HCT116 (cell line): Measurements from ENCODE around the gene TPPP2. TPM values are rescaled to one million over a fixed set of nuclear protein-coding genes. Genes with fewer than 3 reads are reported as not detected.
A peak's percentile ranks its signal among the peaks of the same experiment; 100 is the strongest.
"Not testable (repeated sequence)": the region's sequence is repeated elsewhere in the genome, so short reads cannot be mapped to it uniquely, and the experiment has no call there.

Source experiments
- ATAC-seq: fragments of 200-7000 bp; cut with Tn5 transposase; 2 replicates; pipeline ENCODE4 v1.9.1; 2020; ENCODE audit warnings: mild to moderate bottlenecking, moderate library complexity
- BruUV-seq: library from RNA; stranded (reverse); fragments of 400-500 nt; replicated peaks from 2 replicates; lab custom pipeline; 2021; lab: Mats Ljungman, UMichigan
- CTCF ChIA-PET: fragments of 300-600 bp; sonication (Branson Sonifier 250); formaldehyde crosslinking; loops from one replicate; lab custom pipeline; 2021; ENCODE audit warnings: antibody characterized with exemption; lab: Charles Lee
- POLR2A ChIA-PET: fragments of 300-600, 350-600 bp; sonication (Branson Sonifier 250); formaldehyde crosslinking; loops from one replicate; lab custom pipeline; 2021; ENCODE audit warnings: antibody characterized with exemption; lab: Charles Lee
- RAD21 ChIA-PET, 2 experiments: fragments of 300-600 bp; sonication (Branson Sonifier 250); formaldehyde crosslinking; loops; one replicate each; lab custom pipeline; 2023; ENCODE audit warnings: low total read pairs in 2 of 2; ENCODE audit not compliant: uncharacterized antibody in 2 of 2, unreplicated experiment in 2 of 2, low non-redundant PET in 1 of 2; lab: Charles Lee
- DNase-seq: peaks from one replicate; pipeline ENCODE4 v3.0.0-alpha.2; 2010; ENCODE audit warnings: low read depth, low spot score
- H2AFZ ChIP-seq: fragments of 200-600 bp; shearing (Covaris generic), sonication (generic); 2 replicates; pipeline ENCODE4 v1.6.1; 2017; ENCODE audit warnings: low read depth, mixed run types, mixed read lengths, antibody characterized with exemption, low read length; ENCODE audit not compliant: poor library complexity, severe bottlenecking
- H3K27ac ChIP-seq: 2 replicates; pipeline ENCODE4 v1.5.1; 2012; ENCODE audit warnings: low read depth, low read length
- H3K27me3 ChIP-seq: fragments of 200-600 bp; sonication (generic); 2 replicates; pipeline ENCODE4 v1.6.1; 2016; ENCODE audit warnings: mixed run types, low read length, mixed read lengths; ENCODE audit not compliant: insufficient read depth
- H3K36me3 ChIP-seq, 2 experiments: fragments of 200-500 bp in 1 of 2; fragments of 200-600 bp in 1 of 2; sonication (Bioruptor generic) in 1 of 2; sonication (generic) in 1 of 2; 2 replicates each; pipeline versions ENCODE4 v1.5.1 to v1.6.1; 2014 to 2016; ENCODE audit warnings: low read length in 2 of 2, inconsistent platforms in 1 of 2, mixed read lengths in 1 of 2, mixed run types in 1 of 2; ENCODE audit not compliant: insufficient read depth in 2 of 2, control insufficient read depth in 1 of 2
- H3K4me1 ChIP-seq, 2 experiments: fragments of 200-600 bp in 1 of 2; sonication (generic) in 1 of 2; 2 replicates each; pipeline versions ENCODE4 v1.5.1 to v1.6.1; 2012 to 2017; ENCODE audit warnings: low read length in 2 of 2, inconsistent platforms in 1 of 2, mild to moderate bottlenecking in 1 of 2, mixed read lengths in 1 of 2, mixed run types in 1 of 2, moderate library complexity in 1 of 2; ENCODE audit not compliant: insufficient read depth in 2 of 2, control insufficient read depth in 1 of 2
- H3K4me2 ChIP-seq: fragments of 200-600 bp; sonication (generic); 2 replicates; pipeline ENCODE4 v1.6.1; 2017; ENCODE audit warnings: mixed run types, low read length, mixed read lengths
- H3K4me3 ChIP-seq, 2 experiments: fragments of 200-600 bp in 1 of 2; sonication (generic) in 1 of 2; replicated peaks in 1 of 2; 2 replicates each; pipeline ENCODE4 v1.5.1; 2011 to 2016; ENCODE audit warnings: low read length in 2 of 2, control low read depth in 1 of 2, low read depth in 1 of 2, mild to moderate bottlenecking in 1 of 2, mixed read lengths in 1 of 2, mixed run types in 1 of 2
- H3K79me2 ChIP-seq: fragments of 200-600 bp; sonication (generic); 2 replicates; pipeline ENCODE4 v1.6.1; 2017; ENCODE audit warnings: mild to moderate bottlenecking, mixed run types, low read length, moderate library complexity, mixed read lengths; ENCODE audit not compliant: insufficient read depth
- H3K9ac ChIP-seq: fragments of 200-600 bp; sonication (generic); 2 replicates; pipeline ENCODE4 v1.6.1; 2016; ENCODE audit warnings: low read length, mixed read lengths
- H3K9me2 ChIP-seq: fragments of 200-600 bp; sonication (generic), shearing (Covaris generic); 2 replicates; pipeline ENCODE4 v1.6.1; 2017; ENCODE audit warnings: mixed run types, mild to moderate bottlenecking, moderate library complexity; ENCODE audit not compliant: insufficient read depth
- H3K9me3 ChIP-seq, 2 experiments: fragments of 200-500 bp in 1 of 2; fragments of 200-600 bp in 1 of 2; sonication (Bioruptor generic) in 1 of 2; sonication (generic) in 1 of 2; 2 replicates each; pipeline ENCODE4 v1.6.1; 2014 to 2017; ENCODE audit warnings: low read length in 2 of 2, mixed read lengths in 2 of 2, inconsistent platforms in 1 of 2, low read depth in 1 of 2, mild to moderate bottlenecking in 1 of 2, mixed run types in 1 of 2, moderate library complexity in 1 of 2; ENCODE audit not compliant: control insufficient read depth in 1 of 2, insufficient read depth in 1 of 2
- H4K20me1 ChIP-seq: fragments of 200-600 bp; sonication (generic), shearing (Covaris generic); 2 replicates; pipeline ENCODE4 v1.6.1; 2017; ENCODE audit warnings: mixed run types, mild to moderate bottlenecking, moderate library complexity; ENCODE audit not compliant: insufficient read depth
- CEBPB ChIP-seq: IDR thresholded peaks from 2 replicates; pipeline ENCODE4 v1.6.1; 2012; ENCODE audit warnings: low read depth
- EZH2 ChIP-seq: fragments of 200-600 bp; sonication (generic); IDR thresholded peaks from 2 replicates; pipeline ENCODE4 v1.6.1; 2017; ENCODE audit warnings: antibody characterized with exemption, mixed run types
- POLR2AphosphoS5 ChIP-seq: IDR thresholded peaks from 2 replicates; pipeline ENCODE4 v1.6.1; 2011; ENCODE audit warnings: mild to moderate bottlenecking, low read depth, low read length, moderate library complexity
- YY1 ChIP-seq: IDR thresholded peaks from 2 replicates; pipeline ENCODE4 v1.6.1; 2011; ENCODE audit warnings: low read length, low read depth, moderate library complexity, mild to moderate bottlenecking; ENCODE audit not compliant: insufficient replicate concordance; ENCODE audit errors: extremely low read depth
- ZFX ChIP-seq: fragments of 450-650 bp; IDR thresholded peaks from 2 replicates; pipeline ENCODE4 v1.6.1; 2017
- intact Hi-C: fragments of 100-400 bp; cut with micrococcal nuclease; formaldehyde crosslinking; loops from 2 replicates; pipeline ENCODE4 v1.10.0; 2022
- total RNA-seq: library from RNA; stranded (reverse); gene quantifications from one replicate; pipeline ENCODE4 v1.2.1, GENCODE V29; 2021; ENCODE audit not compliant: unreplicated experiment
- TF ChIP-seq, protein P1 (sequence below), 3 experiments: fragments of 200-600 bp in 1 of 3; sonication (generic) in 1 of 3; IDR thresholded peaks in 2 of 3; conservative IDR thresholded peaks in 1 of 3; 2 replicates each; pipeline ENCODE4 v1.5.1; 2012 to 2017; ENCODE audit warnings: low read depth in 2 of 3, low read length in 2 of 3, antibody characterized with exemption in 1 of 3, borderline replicate concordance in 1 of 3, control low read depth in 1 of 3, mild to moderate bottlenecking in 1 of 3, mixed read lengths in 1 of 3, mixed run types in 1 of 3, moderate library complexity in 1 of 3; ENCODE audit not compliant: insufficient read depth in 1 of 3
- TF ChIP-seq, protein P2 (sequence below): IDR thresholded peaks from 2 replicates; pipeline ENCODE4 v1.6.1; 2011; ENCODE audit warnings: mild to moderate bottlenecking, low read length, moderate library complexity; ENCODE audit not compliant: insufficient replicate concordance; ENCODE audit errors: extremely low read depth

TPPP2 gene
- total RNA-seq, 1 experiment from 2014 or later: not detected

DNA sequence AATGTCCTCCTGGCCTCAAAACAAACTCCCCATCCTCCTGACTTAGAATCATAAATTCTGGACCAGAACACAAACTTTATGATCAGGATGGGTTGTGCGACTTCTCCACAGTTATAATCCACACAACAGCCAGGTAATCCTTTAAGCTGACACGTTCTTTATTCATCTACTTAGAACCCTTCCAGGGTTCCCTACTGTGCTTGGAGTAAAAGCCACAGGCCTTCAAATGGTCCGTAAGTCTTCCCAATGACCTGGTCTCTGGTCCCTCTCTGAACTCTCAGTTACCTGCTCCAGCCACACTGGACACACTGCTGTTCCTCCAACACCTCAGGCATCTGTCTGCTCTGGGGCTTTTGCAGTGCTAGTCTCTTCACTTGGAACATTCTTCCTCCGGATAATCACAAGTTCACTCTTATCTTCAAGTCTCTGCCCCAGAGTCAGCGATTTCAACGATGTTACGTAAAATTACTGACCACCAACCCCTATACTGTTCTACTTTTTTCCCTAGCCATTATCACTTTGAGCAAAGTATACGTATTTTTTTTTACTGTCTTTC is 10.4 kb downstream of the TPPP2 start:
- no peak overlapping the region for H2AFZ ChIP-seq
- H3K36me3 ChIP-seq: no peaks in the 10 kb centered on the region
- no peaks in the 10 kb centered on the region for H3K9me2 ChIP-seq
- no peak overlapping the region for H3K27ac ChIP-seq
- no peak overlapping the region for H3K9ac ChIP-seq
- no peak for DNase-seq
- no peak overlapping the region for H3K4me3 ChIP-seq
- TF ChIP-seq, protein P1, sequence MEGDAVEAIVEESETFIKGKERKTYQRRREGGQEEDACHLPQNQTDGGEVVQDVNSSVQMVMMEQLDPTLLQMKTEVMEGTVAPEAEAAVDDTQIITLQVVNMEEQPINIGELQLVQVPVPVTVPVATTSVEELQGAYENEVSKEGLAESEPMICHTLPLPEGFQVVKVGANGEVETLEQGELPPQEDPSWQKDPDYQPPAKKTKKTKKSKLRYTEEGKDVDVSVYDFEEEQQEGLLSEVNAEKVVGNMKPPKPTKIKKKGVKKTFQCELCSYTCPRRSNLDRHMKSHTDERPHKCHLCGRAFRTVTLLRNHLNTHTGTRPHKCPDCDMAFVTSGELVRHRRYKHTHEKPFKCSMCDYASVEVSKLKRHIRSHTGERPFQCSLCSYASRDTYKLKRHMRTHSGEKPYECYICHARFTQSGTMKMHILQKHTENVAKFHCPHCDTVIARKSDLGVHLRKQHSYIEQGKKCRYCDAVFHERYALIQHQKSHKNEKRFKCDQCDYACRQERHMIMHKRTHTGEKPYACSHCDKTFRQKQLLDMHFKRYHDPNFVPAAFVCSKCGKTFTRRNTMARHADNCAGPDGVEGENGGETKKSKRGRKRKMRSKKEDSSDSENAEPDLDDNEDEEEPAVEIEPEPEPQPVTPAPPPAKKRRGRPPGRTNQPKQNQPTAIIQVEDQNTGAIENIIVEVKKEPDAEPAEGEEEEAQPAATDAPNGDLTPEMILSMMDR (IDR thresholded peaks at IDR 0.05 in 2 of 3, conservative IDR thresholded peaks at IDR 0.05 in 1 of 3; ENCODE audit: borderline replicate concordance in 1 of 3, insufficient read depth in 1 of 3, low read depth in 2 of 3, low read length in 2 of 3): no peak
- TF ChIP-seq POLR2AphosphoS5 (no peak), EZH2 (no peak), ZFX (0 out of 2 replicates have a peak, but pooled peaks have one; percentile 0), CEBPB (no peak), YY1 (no peak)
- TF ChIP-seq, protein P2, sequence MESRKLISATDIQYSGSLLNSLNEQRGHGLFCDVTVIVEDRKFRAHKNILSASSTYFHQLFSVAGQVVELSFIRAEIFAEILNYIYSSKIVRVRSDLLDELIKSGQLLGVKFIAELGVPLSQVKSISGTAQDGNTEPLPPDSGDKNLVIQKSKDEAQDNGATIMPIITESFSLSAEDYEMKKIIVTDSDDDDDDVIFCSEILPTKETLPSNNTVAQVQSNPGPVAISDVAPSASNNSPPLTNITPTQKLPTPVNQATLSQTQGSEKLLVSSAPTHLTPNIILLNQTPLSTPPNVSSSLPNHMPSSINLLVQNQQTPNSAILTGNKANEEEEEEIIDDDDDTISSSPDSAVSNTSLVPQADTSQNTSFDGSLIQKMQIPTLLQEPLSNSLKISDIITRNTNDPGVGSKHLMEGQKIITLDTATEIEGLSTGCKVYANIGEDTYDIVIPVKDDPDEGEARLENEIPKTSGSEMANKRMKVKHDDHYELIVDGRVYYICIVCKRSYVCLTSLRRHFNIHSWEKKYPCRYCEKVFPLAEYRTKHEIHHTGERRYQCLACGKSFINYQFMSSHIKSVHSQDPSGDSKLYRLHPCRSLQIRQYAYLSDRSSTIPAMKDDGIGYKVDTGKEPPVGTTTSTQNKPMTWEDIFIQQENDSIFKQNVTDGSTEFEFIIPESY: no peak
- intact Hi-C loops: loop anchor here (1.0 kb wide), 3 partner anchors 26 to 343 kb away; no protein-coding TSS in a partner anchor
- ChIA-PET POLR2A (interaction anchor here (1.8 kb wide), 1 partner anchor 26 kb away, joined by 6 read pairs; no protein-coding TSS in a partner anchor), CTCF (interaction anchor here (0.6 to 5.4 kb wide), 17 partner anchors 8 to 357 kb away, joined by 3 to 148 read pairs (median 4); no protein-coding TSS in a partner anchor), RAD21 (interaction anchor here (0.6 to 2.2 kb wide), 4 partner anchors 26 to 64 kb away, joined by 3 to 30 read pairs (median 14); no protein-coding TSS in a partner anchor)
- H3K4me1 ChIP-seq: peaks cover 0 to 7% of the 10 kb centered on the region in 2 experiments; a peak in 1 of 4 replicates
- no peak overlapping the region for H3K4me2 ChIP-seq
- no TSS peak for BruUV-seq
- H3K9me3 ChIP-seq: no peaks in the 10 kb centered on the region
- H3K27me3 ChIP-seq: no peaks in the 10 kb centered on the region
- H4K20me1 ChIP-seq: no peaks in the 10 kb centered on the region
- no peaks in the 10 kb centered on the region for H3K79me2 ChIP-seq
- 0 out of 2 replicates have a peak, but pooled peaks have one; percentile 6 for ATAC-seq

DNA sequence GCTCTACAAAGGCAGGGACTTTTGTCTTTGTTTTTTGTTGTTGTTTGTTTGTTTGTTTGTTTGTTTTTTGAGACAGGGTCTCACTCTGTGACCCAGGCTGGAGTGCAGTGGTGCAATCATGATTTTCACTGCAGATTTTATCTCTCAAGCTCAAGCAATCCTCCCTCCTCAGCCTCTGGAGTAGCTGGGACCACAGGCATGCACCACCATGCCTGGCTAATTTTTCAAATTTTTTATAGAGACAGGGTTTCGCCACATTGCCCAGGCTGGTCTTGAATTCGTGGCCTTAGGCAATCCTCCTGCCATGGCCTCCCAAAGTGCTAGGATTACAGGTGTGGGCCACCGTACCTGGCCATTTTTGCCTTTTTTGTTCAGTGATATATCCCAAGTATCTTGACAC is 10.9 kb downstream of the TPPP2 start:
- DNase-seq, H3K79me2 ChIP-seq, ATAC-seq, H4K20me1 ChIP-seq, H3K4me3 ChIP-seq, H3K9ac ChIP-seq, H3K4me2 ChIP-seq, H3K27ac ChIP-seq, H3K9me2 ChIP-seq, H2AFZ ChIP-seq, BruUV-seq, H3K27me3 ChIP-seq, H3K9me3 ChIP-seq, H3K4me1 ChIP-seq, H3K36me3 ChIP-seq: not testable (repeated sequence)
- intact Hi-C loops: loop anchor here (1.0 kb wide), 3 partner anchors 27 to 344 kb away; no protein-coding TSS in a partner anchor
- POLR2A ChIA-PET: interaction anchor here (1.8 kb wide), 1 partner anchor 26 kb away, joined by 6 read pairs; no protein-coding TSS in a partner anchor
- RAD21 ChIA-PET: interaction anchor here (1.3 to 2.2 kb wide), 3 partner anchors 26 to 63 kb away, joined by 3 to 30 read pairs (median 24); no protein-coding TSS in a partner anchor
- CTCF ChIA-PET: interaction anchor here (0.8 to 5.4 kb wide), 8 partner anchors 8 to 344 kb away, joined by 3 to 148 read pairs (median 8); no protein-coding TSS in a partner anchor
